Neuronal stem cell (in vitro differentiated cells): ENCODE results near the gene GAS2L1.

Experiments used
- DNase-seq: peaks from one replicate; pipeline ENCODE4 v3.0.0-alpha.2; 2013; ENCODE audit warnings: low spot score
- H2AFZ ChIP-seq: one replicate; pipeline ENCODE4 v1.6.1; 2013; ENCODE audit warnings: mild to moderate bottlenecking, low read length, inconsistent platforms
- H2AK5ac ChIP-seq: 2 replicates; pipeline ENCODE4 v1.6.1; 2013; ENCODE audit warnings: low read depth, mild to moderate bottlenecking, inconsistent platforms, low read length, moderate library complexity, mixed read lengths
- H2BK120ac ChIP-seq: 2 replicates; pipeline ENCODE4 v1.6.1; 2013; ENCODE audit warnings: low read depth, mild to moderate bottlenecking, inconsistent platforms, low read length, moderate library complexity, mixed read lengths
- H2BK12ac ChIP-seq: one replicate; pipeline ENCODE4 v1.6.1; 2013; ENCODE audit warnings: low read length, inconsistent platforms
- H2BK15ac ChIP-seq: 2 replicates; pipeline ENCODE4 v1.6.1; 2013; ENCODE audit warnings: mild to moderate bottlenecking, low read length, inconsistent platforms, mixed read lengths
- H2BK5ac ChIP-seq: one replicate; pipeline ENCODE4 v1.6.1; 2013; ENCODE audit warnings: inconsistent platforms, mild to moderate bottlenecking, low read length, moderate library complexity
- H3K14ac ChIP-seq: one replicate; pipeline ENCODE4 v1.6.1; 2013; ENCODE audit warnings: low read length, inconsistent platforms
- H3K18ac ChIP-seq: 2 replicates; pipeline ENCODE4 v1.6.1; 2013; ENCODE audit warnings: low read length, inconsistent platforms
- H3K23ac ChIP-seq: 2 replicates; pipeline ENCODE4 v1.6.1; 2013; ENCODE audit warnings: low read depth, mild to moderate bottlenecking, mixed read lengths, low read length, inconsistent platforms; ENCODE audit not compliant: poor library complexity
- H3K27ac ChIP-seq: replicated peaks from 3 replicates; pipeline ENCODE4 v1.5.1; 2013; ENCODE audit warnings: low read length, inconsistent platforms
- H3K27me3 ChIP-seq, 3 experiments: 2 replicates each; pipeline ENCODE4 v1.6.1; 2013; ENCODE audit warnings: low read length in 3 of 3, mild to moderate bottlenecking in 2 of 3, inconsistent platforms in 1 of 3, low read depth in 1 of 3, mixed read lengths in 1 of 3, moderate library complexity in 1 of 3; ENCODE audit not compliant: control insufficient read depth in 3 of 3, insufficient read depth in 3 of 3
- H3K36me3 ChIP-seq, 2 donors: replicated peaks in 1 of 2; 2 replicates each; pipeline ENCODE4 v1.6.1; 2013; ENCODE audit warnings: low read length in 2 of 2; ENCODE audit not compliant: control insufficient read depth in 2 of 2, insufficient read depth in 2 of 2
- H3K4ac ChIP-seq: 2 replicates; pipeline ENCODE4 v1.6.1; 2013; ENCODE audit warnings: inconsistent platforms, mild to moderate bottlenecking, low read length, moderate library complexity
- H3K4me1 ChIP-seq, 2 donors: 1 replicate in 1 of 2; 2 replicates in 1 of 2; pipeline ENCODE4 v1.6.1; 2013; ENCODE audit warnings: low read length in 2 of 2, low read depth in 1 of 2; ENCODE audit not compliant: control insufficient read depth in 2 of 2, insufficient read depth in 1 of 2
- H3K4me2 ChIP-seq: one replicate; pipeline ENCODE4 v1.6.1; 2013; ENCODE audit warnings: mild to moderate bottlenecking, low read length, inconsistent platforms; ENCODE audit not compliant: insufficient read depth, poor library complexity, severe bottlenecking
- H3K4me3 ChIP-seq, 2 donors: 2 replicates each; pipeline ENCODE4 v1.5.1; 2013; ENCODE audit warnings: low read length in 2 of 2, mild to moderate bottlenecking in 2 of 2, inconsistent platforms in 1 of 2, moderate library complexity in 1 of 2
- H3K79me1 ChIP-seq: one replicate; pipeline ENCODE4 v1.6.1; 2013; ENCODE audit warnings: low read depth, mild to moderate bottlenecking, inconsistent platforms, low read length, moderate library complexity
- H3K9ac ChIP-seq: one replicate; pipeline ENCODE4 v1.6.1; 2013; ENCODE audit warnings: mild to moderate bottlenecking, low read depth, low read length, inconsistent platforms; ENCODE audit not compliant: poor library complexity
- H3K9me3 ChIP-seq, 2 donors: replicated peaks in 1 of 2; 2 replicates each; pipeline versions ENCODE3 to v1.6.1; 2013; ENCODE audit warnings: low read length in 2 of 2, mild to moderate bottlenecking in 2 of 2, inconsistent platforms in 1 of 2, low read depth in 1 of 2, mixed read lengths in 1 of 2, moderate library complexity in 1 of 2; ENCODE audit not compliant: control insufficient read depth in 2 of 2, insufficient read depth in 1 of 2
- H4K8ac ChIP-seq: one replicate; pipeline ENCODE4 v1.6.1; 2013; ENCODE audit warnings: low read depth, mild to moderate bottlenecking, inconsistent platforms, low read length, moderate library complexity
- H4K91ac ChIP-seq: one replicate; pipeline ENCODE4 v1.6.1; 2013; ENCODE audit warnings: low read length, low read depth, mild to moderate bottlenecking, inconsistent platforms; ENCODE audit not compliant: poor library complexity
- WGBS, 2 donors: extraction: QIAGEN DNeasy Blood & Tissue Kit; methylation state at CpG; one replicate each; pipeline ENCODE4 v1.1.7; 2013; ENCODE audit warnings: missing lambda C conversion rate in 2 of 2, mixed read lengths in 1 of 2; ENCODE audit not compliant: insufficient read length in 2 of 2, insufficient replicate concordance in 1 of 2; ENCODE audit errors: extremely low coverage in 2 of 2; 5-methylcytosine and 5-hydroxymethylcytosine counted together

GAS2L1 gene

DNA sequence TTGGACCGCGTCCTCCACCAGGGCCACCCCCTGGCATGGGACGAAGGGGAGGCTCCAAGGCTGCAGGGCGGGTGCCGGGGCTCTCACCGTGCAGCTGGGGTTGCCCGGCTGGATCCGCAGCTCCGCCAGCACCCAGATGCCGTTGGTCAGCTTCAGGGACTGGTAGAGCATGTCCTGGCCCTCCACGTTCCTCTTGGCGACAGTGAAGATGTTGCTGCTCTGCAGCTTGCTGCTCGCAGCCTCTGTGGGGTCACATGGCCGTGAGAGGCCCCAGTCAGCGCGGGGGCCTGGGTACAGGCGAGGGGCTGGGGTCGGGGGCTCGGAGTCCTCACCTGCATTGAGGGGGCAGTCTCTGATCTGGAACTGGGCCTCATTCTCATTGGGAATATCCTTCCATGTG, 23.8 kb downstream of the GAS2L1 start:
- no peak for DNase-seq
- peaks cover 4 to 7% of the 10 kb centered on the region in 2 donors for H3K4me1 ChIP-seq
- no peak overlapping the region for H3K4me2 ChIP-seq
- no peak overlapping the region for H3K4ac ChIP-seq
- no peak overlapping the region for H4K8ac ChIP-seq
- H2BK120ac ChIP-seq, result no peak overlapping the region
- no peak overlapping the region for H3K27ac ChIP-seq
- H2BK5ac ChIP-seq, result peak overlapping the region; percentile 24
- H3K23ac ChIP-seq, result peak overlapping the region; percentile 73
- H3K14ac ChIP-seq, result peak overlapping the region; percentile 33
- no peak overlapping the region for H3K4me3 ChIP-seq
- H2AK5ac ChIP-seq, result peak overlapping the region; percentile 83
- no peaks in the 10 kb centered on the region for H3K79me1 ChIP-seq
- H2BK12ac ChIP-seq, result peak overlapping the region; percentile 73
- peaks cover 14 to 70% of the 10 kb centered on the region in 2 donors for H3K36me3 ChIP-seq
- H3K9me3 ChIP-seq, result no peaks in the 10 kb centered on the region
- no peak overlapping the region for H4K91ac ChIP-seq
- no peak overlapping the region for H3K9ac ChIP-seq
- WGBS, 2 donors, result no CpG with 5 or more reads among the region's 19 CpGs
- H2AFZ ChIP-seq, result no peak overlapping the region
- H2BK15ac ChIP-seq, result no peak overlapping the region
- H3K18ac ChIP-seq, result no peak overlapping the region
- no peaks in the 10 kb centered on the region for H3K27me3 ChIP-seq

DNA sequence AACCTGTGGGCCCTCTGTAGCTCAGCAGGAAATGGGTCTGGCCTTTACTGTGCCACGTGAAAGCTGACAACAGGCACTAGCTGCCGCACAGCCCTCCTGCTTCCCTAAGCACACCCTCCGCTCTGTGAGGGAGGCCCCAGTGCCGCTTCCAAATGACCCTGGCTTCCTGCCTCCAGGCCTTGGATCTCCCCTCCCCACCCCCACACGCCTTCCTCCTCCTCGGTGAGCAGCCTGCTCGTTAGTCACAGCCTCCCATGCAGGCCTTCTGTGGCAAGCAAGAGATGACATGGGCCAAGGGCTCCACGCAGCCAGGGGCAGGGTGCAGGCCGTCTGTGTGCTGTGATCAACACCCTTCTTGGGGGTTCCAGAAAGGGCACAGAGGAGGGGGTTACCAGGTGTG, 24.3 kb downstream of the GAS2L1 start:
- Histone ChIP-seq H2BK12ac (peak overlapping the region; percentile 41), H2AFZ (no peak overlapping the region), H3K4me3 (no peak overlapping the region), H2BK5ac (peak overlapping the region; percentile 24), H3K9ac (peak overlapping the region; percentile 70), H2AK5ac (peak overlapping the region; percentile 83), H4K8ac (no peak overlapping the region), H3K14ac (peak overlapping the region; percentile 75), H2BK15ac (no peak overlapping the region), H4K91ac (no peak overlapping the region), H3K36me3 (peaks cover 14 to 75% of the 10 kb centered on the region in 2 donors), H3K4ac (no peak overlapping the region), H3K9me3 (no peaks in the 10 kb centered on the region), H3K18ac (peak overlapping the region; percentile 80), H3K27me3 (no peaks in the 10 kb centered on the region), H3K23ac (no peak overlapping the region), H2BK120ac (no peak overlapping the region), H3K4me1 (peaks cover 4 to 7% of the 10 kb centered on the region in 2 donors), H3K79me1 (no peaks in the 10 kb centered on the region), H3K27ac (no peak overlapping the region), H3K4me2 (no peak overlapping the region)
- DNase-seq, result no peak
- WGBS, 2 donors, result no CpG with 5 or more reads among the region's 9 CpGs

DNA sequence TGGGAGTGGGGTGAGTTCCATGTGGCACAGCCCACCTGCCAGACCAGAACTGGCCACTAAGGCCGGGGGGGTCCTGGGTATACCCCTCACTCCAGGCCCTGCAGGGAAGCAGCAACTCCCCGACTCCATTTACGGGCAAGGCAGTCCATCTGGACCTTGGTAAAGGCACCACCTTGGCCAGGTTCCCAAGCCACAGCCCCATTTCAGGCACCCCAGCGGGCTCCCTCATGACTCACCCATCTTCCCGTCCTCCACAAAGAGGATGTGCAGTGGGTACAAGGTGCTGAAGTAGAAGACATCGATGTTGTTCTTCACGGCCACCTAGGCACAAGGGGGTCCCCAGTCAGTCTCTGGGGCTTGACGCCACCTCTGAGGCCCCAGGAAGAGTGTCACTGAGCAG, 24.8 kb downstream of the GAS2L1 start:
- Histone ChIP-seq H3K4me1 (peaks cover 4 to 7% of the 10 kb centered on the region in 2 donors), H3K27ac (no peak overlapping the region), H4K91ac (no peak overlapping the region), H2BK15ac (peak overlapping the region; percentile 37), H2AK5ac (peak overlapping the region; percentile 21), H3K4me2 (no peak overlapping the region), H3K9ac (peak overlapping the region; percentile 70), H2BK12ac (peak overlapping the region; percentile 41), H2AFZ (no peak overlapping the region), H3K79me1 (no peaks in the 10 kb centered on the region), H3K4ac (peak overlapping the region; percentile 0), H3K9me3 (no peaks in the 10 kb centered on the region), H2BK5ac (no peak overlapping the region), H3K18ac (peak overlapping the region; percentile 80), H3K36me3 (peaks cover 14 to 78% of the 10 kb centered on the region in 2 donors), H3K14ac (peak overlapping the region; percentile 89), H4K8ac (no peak overlapping the region), H3K4me3 (no peak overlapping the region), H3K23ac (peak overlapping the region; percentile 80), H2BK120ac (no peak overlapping the region), H3K27me3 (no peaks in the 10 kb centered on the region)
- WGBS, 2 donors, result no CpG with 5 or more reads among the region's 8 CpGs
- no peak for DNase-seq

DNA sequence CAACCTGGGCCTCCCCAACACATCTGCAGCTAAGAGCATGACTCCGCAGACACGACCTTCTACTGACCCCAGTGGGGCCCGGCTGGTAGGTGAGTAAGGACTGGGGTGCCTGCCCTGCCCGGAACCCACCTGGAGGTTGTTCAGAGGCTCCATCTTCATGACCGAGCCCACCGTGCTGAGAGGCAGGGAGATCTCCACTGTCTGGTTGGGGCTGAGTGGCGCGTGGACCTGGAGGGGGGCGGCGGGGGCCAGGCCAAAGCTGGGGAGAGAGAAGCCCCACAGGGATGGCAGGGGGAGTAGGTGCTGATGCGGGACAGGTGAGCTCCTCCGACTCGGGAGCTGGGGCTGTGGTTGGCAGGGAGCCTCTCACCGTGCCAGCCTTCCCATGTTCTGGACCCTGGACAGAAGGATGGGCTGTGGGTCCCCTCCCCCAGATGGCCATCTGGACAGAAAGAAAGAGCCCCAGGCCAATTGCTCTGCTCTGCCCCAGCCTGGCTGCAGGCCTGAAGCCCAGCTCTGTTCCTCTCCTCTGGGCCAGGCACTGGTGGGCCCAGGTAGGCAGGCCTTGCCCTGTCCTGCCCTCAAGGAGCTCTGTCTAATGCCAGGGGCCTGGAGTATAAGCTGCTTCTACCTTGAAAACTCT, 25.3 kb downstream of the GAS2L1 start:
- Histone ChIP-seq H4K8ac (no peak overlapping the region), H4K91ac (no peak overlapping the region), H2BK12ac (no peak overlapping the region), H3K9me3 (no peaks in the 10 kb centered on the region), H2BK120ac (no peak overlapping the region), H2AK5ac (no peak overlapping the region), H3K27me3 (no peaks in the 10 kb centered on the region), H3K9ac (no peak overlapping the region), H3K4me1 (peaks cover 4 to 7% of the 10 kb centered on the region in 2 donors), H2BK5ac (no peak overlapping the region), H3K4me3 (no peak overlapping the region), H2AFZ (no peak overlapping the region), H3K36me3 (peaks cover 15 to 78% of the 10 kb centered on the region in 2 donors), H3K4me2 (no peak overlapping the region), H3K18ac (no peak overlapping the region), H3K27ac (no peak overlapping the region), H3K4ac (peak overlapping the region; percentile 0), H3K23ac (peak overlapping the region; percentile 80), H3K79me1 (no peaks in the 10 kb centered on the region), H2BK15ac (peak overlapping the region; percentile 37), H3K14ac (no peak overlapping the region)
- WGBS, 2 donors, result no CpG with 5 or more reads among the region's 14 CpGs
- no peak for DNase-seq
